ENCODE measurements around the gene HOPX. TPM values are rescaled to one million over a fixed set of nuclear protein-coding genes. Genes with fewer than 3 reads are reported as not detected.

Gene HOPX
- total and polyA plus RNA-seq, 2 of the 4 experiments (the other 2 are of a cell fraction), result 1.3 to 1.7 TPM

DNA sequence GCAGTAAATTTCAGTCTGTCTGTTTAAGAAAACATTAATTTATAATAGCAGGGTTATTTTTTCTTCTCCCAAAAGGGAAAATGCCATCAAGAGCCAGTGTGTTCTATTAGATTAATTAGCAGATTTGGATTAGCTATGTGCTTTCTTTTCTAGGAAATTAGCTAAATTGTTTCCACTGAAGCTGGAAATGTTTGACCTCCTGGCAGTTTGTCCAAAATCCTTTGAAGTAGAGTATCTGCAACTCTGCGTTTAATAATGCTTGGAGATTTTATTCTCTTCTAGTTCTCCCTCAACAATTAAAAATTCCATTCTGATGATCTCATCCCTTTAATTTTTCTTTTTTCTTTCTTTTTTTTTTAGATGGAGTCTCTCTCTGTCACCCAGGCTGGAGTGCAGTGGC is 27.1 kb upstream of the HOPX start:
- Histone ChIP-seq H3K9ac (ENCODE audit: low read depth, low read length) (no peak overlapping the region), H4K5ac (ENCODE audit: low read depth, low read length) (no peak overlapping the region), H3K4me1 (ENCODE audit: control insufficient read depth, insufficient read depth, low read length) (no peaks in the 10 kb centered on the region), H3K9me3 (ENCODE audit: control insufficient read depth, insufficient read depth, low read length) (peaks cover 4% of the 10 kb centered on the region), H3K18ac (ENCODE audit: low read depth, low read length) (no peak overlapping the region), H3K4ac (ENCODE audit: low read depth, low read length) (no peak overlapping the region), H4K91ac (ENCODE audit: insufficient read depth, low read depth, low read length) (no peak overlapping the region), H2AK5ac (ENCODE audit: low read depth, low read length) (no peak overlapping the region), H2AFZ (replicated peaks; ENCODE audit: low read length, poor library complexity) (no peak overlapping the region), H3K23ac (ENCODE audit: low read depth, low read length) (no peak overlapping the region), H4K20me1 (ENCODE audit: insufficient read depth, low read length) (no peaks in the 10 kb centered on the region), H4K8ac (ENCODE audit: low read depth in 2 of 2, low read length in 2 of 2) (no peak overlapping the region), H3K27me3 (ENCODE audit: control insufficient read depth, insufficient read depth, low read length) (peaks cover 17% of the 10 kb centered on the region), H3K36me3 (ENCODE audit: control insufficient read depth, insufficient read depth, low read length) (no peaks in the 10 kb centered on the region), H3K4me2 (ENCODE audit: low read depth, low read length) (no peak overlapping the region), H2BK15ac (ENCODE audit: low read depth, low read length) (no peak overlapping the region), H3K4me3 (ENCODE audit: insufficient read depth, low read depth, low read length) (no peak overlapping the region), H2BK5ac (ENCODE audit: low read depth, low read length, poor library complexity, severe bottlenecking) (no peak overlapping the region), H3K56ac (ENCODE audit: extremely low read depth, insufficient read depth, low read length) (no peak overlapping the region), H3K27ac (ENCODE audit: insufficient read depth, low read length) (no peak overlapping the region), H2BK20ac (ENCODE audit: low read depth, low read length) (no peak overlapping the region), H2AK9ac (replicated peaks; ENCODE audit: low read depth, low read length, poor library complexity) (no peak overlapping the region), H2BK120ac (ENCODE audit: low read depth, low read length) (no peak overlapping the region), H3K9me1 (ENCODE audit: insufficient read depth, low read length) (no peaks in the 10 kb centered on the region), H3K14ac (replicated peaks; ENCODE audit: low read depth, low read length) (no peak overlapping the region), H3K79me1 (ENCODE audit: low read depth in 1 of 2, low read length in 2 of 2) (no peaks in the 10 kb centered on the region)
- POLR2A ChIA-PET (ENCODE audit: unreplicated experiment), result no interaction called here
- intact Hi-C loops (cut with micrococcal nuclease) (no loop called here), dilution Hi-C loops (cut with HindIII; ENCODE audit: low sequenced_read_pairs, unreplicated experiment) (no loop called here), in situ Hi-C loops (cut with MboI; ENCODE audit: low sequenced_read_pairs) (no loop called here)
- TF ChIP-seq NFE2L2 (IDR thresholded peaks at IDR 0.05; ENCODE audit: low read depth, low read length) (no peak), POLR2A (IDR thresholded peaks at IDR 0.05; ENCODE audit: low read depth, low read length) (no peak), FOS (IDR thresholded peaks at IDR 0.05; ENCODE audit: low read depth, low read length) (no peak), RAD21 (IDR thresholded peaks at IDR 0.05; ENCODE audit: low read length) (no peak), SMC3 (IDR thresholded peaks at IDR 0.05; ENCODE audit: low read depth, low read length) (no peak), MAZ (IDR thresholded peaks at IDR 0.05; ENCODE audit: borderline replicate concordance, low read depth, low read length) (no peak), CEBPB (IDR thresholded peaks at IDR 0.05; ENCODE audit: low read depth, low read length) (no peak), CHD1 (IDR thresholded peaks at IDR 0.05; ENCODE audit: low read depth, low read length) (no peak)
- TF ChIP-seq, protein P1, sequence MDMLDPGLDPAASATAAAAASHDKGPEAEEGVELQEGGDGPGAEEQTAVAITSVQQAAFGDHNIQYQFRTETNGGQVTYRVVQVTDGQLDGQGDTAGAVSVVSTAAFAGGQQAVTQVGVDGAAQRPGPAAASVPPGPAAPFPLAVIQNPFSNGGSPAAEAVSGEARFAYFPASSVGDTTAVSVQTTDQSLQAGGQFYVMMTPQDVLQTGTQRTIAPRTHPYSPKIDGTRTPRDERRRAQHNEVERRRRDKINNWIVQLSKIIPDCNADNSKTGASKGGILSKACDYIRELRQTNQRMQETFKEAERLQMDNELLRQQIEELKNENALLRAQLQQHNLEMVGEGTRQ (IDR thresholded peaks at IDR 0.05; ENCODE audit: low read depth, low read length), result no peak
- TF ChIP-seq, protein P2, sequence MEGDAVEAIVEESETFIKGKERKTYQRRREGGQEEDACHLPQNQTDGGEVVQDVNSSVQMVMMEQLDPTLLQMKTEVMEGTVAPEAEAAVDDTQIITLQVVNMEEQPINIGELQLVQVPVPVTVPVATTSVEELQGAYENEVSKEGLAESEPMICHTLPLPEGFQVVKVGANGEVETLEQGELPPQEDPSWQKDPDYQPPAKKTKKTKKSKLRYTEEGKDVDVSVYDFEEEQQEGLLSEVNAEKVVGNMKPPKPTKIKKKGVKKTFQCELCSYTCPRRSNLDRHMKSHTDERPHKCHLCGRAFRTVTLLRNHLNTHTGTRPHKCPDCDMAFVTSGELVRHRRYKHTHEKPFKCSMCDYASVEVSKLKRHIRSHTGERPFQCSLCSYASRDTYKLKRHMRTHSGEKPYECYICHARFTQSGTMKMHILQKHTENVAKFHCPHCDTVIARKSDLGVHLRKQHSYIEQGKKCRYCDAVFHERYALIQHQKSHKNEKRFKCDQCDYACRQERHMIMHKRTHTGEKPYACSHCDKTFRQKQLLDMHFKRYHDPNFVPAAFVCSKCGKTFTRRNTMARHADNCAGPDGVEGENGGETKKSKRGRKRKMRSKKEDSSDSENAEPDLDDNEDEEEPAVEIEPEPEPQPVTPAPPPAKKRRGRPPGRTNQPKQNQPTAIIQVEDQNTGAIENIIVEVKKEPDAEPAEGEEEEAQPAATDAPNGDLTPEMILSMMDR (conservative IDR thresholded peaks at IDR 0.05; ENCODE audit: low read depth, low read length), result no peak
- ATAC-seq (ENCODE audit: low read depth), result no peak
- CTCF ChIA-PET, result no interaction called here
- no peak for DNase-seq
- no TSS peak for BruUV-seq (replicated peaks)
- no CpG with 5 or more reads among the region's 1 CpG for WGBS, 2 experiments (ENCODE audit: extremely low coverage in 2 of 2, insufficient read length in 1 of 2)
